Fibroblast of mammary gland (primary cell): ENCODE results near the gene SLC39A8.
A peak's percentile ranks its signal among the peaks of the same experiment; 100 is the strongest.
"Not testable (repeated sequence)": the region's sequence is repeated elsewhere in the genome, so short reads cannot be mapped to it uniquely, and the experiment has no call there.

ENCODE experiments used
- DNase-seq: peaks from one replicate; pipeline ENCODE4 v3.0.0-alpha.2; 2010; ENCODE audit warnings: low read depth
- H3K4me3 ChIP-seq: 2 replicates; pipeline ENCODE4 v1.5.1; 2011; ENCODE audit warnings: low read depth, mild to moderate bottlenecking, low read length, moderate library complexity; ENCODE audit not compliant: control insufficient read depth
- CTCF ChIP-seq: conservative IDR thresholded peaks from 2 replicates; pipeline ENCODE4 v1.5.1; 2011; ENCODE audit warnings: low read depth, low read length, inconsistent platforms; ENCODE audit not compliant: control insufficient read depth, insufficient read depth

Gene SLC39A8

DNA sequence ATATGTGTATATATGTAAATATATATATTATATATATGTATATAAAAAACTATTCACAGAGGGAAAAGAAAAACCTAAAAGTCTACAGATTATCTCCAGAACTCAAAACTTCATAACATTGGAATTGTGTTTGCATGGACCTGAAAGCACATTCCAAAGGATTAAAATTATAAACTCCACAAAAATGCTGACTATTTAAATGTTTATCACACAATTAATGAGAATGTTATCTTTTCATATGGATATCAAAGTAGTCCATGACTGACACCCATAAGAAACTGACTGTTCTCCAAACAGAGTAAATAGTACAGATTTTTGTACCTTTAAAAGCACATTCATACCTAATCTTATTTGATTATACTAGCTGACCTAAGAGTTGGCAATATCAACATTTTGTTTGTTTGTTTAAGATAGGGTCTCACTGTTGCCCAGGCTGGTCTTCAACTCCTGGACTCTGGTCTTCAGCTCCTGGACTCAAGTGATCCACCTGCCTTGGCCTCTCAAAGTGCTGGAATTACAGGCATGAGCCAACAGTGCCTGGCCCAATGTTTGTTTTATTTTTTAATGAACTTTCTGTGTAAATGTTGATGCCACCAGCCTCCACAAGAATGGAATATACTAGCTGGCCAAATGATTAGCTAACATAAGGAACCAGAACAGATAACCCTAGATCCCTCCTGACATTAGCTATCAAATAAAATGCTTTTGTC lies 50.0 kb downstream of the SLC39A8 start:
- H3K4me3 ChIP-seq = no peak overlapping the region
- no peak for DNase-seq

DNA sequence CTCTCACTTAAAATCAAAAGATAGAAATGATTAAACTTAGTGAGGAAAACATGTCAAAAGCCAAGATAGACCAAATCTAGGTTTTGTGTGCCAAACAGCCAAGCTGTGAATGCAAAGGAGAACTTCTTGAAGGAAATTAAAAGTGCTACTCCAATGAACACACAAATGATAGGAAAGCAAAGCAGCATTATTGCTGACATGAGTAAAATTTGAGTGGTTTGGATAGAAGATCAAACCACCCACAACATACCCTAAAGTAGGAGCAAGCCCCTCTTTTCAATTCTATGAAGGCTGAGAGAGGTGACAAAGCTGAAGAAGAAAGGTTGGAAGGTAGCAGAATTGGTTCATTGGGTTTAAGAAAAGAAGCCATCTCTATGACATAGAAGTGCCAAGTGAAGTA lies 56.8 kb downstream of the SLC39A8 start:
- H3K4me3 ChIP-seq = no peak overlapping the region
- no peak for TF ChIP-seq CTCF
- DNase-seq = no peak

More for the DNA sequence above, 50.0 kb downstream of the SLC39A8 start:
- TF ChIP-seq CTCF = no peak

DNA sequence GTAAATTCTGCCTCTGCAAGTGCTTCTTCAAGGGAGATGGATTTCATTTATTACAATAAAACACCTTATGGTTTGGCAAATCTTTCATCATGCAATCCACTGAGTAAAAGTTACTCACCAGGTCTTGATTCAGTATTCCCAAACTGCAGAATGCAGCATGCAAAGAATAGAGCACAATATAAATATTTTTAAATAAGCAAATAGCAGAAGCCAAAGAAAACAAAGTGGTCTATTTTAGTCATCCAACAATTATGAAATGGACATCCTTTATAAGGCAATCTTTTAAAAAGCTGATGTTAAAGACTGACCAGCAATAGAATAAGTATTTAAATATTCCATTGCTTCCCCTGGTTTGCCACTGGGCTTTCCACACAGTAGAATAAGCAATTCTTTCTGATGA lies 59.5 kb downstream of the SLC39A8 start:
- no peak for TF ChIP-seq CTCF
- DNase-seq = peak; percentile 67
- H3K4me3 ChIP-seq = no peak overlapping the region

- TF ChIP-seq CTCF = no peak
- no peak overlapping the region for H3K4me3 ChIP-seq
- no peak for DNase-seq
Observed at GRCh38 chr4:102281171-102281839, 64.0 kb downstream of the SLC39A8 start.

- H3K4me3 ChIP-seq, DNase-seq: not testable (repeated sequence)
Observed at GRCh38 chr4:102273317-102273716, 72.0 kb downstream of the SLC39A8 start.

DNA sequence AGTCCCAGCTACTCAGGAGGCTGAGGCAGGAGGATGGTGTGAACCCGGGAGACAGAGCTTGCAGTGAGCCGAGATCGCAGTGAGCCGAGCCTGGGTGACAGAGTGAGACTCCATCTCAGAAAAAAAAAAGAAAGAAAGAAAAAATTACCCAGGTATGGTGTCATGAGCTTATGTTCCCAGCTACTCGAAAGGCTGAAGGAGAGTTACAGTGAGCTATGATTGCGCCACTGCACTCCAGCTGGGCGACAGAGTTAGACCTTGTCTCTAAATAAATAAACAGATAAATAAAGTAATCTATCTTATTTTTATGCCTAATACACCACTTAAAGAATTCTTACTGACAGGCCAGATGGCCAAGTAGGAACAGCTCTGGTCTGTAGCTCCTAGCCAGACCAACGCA lies 73.0 kb downstream of the SLC39A8 start:
- no peak for TF ChIP-seq CTCF

DNA sequence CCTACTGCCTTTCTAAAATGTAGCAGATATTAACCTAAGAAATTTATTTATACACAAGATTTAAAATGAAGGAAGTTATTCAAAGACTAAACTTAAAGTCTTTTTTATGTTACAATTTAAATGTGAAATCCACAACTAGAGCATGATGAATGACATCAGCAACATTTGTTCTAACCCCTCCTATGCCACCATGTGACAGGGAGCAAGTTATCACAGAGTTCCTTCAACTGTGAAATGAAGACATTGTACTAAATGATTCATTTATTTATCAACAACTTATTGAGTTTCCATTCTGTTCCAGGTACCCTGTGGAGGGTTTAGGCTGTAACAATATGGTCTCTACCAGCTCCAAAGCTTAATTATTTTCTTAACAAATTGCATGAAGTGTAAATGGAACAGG lies 76.9 kb downstream of the SLC39A8 start:
- no peak for TF ChIP-seq CTCF
- no peak for DNase-seq
- H3K4me3 ChIP-seq = no peak overlapping the region

More for the DNA sequence above, 73.0 kb downstream of the SLC39A8 start:
- no peak overlapping the region for H3K4me3 ChIP-seq
- DNase-seq = no peak
